ENCODE results near the gene GRK2. TPM values are rescaled to one million over a fixed set of nuclear protein-coding genes. Genes with fewer than 3 reads are reported as not detected.
A peak's percentile ranks its signal among the peaks of the same experiment; 100 is the strongest.

Gene GRK2
- total and polyA plus RNA-seq, 2 donors (not counting 1 experiment from before 2014, with no cell fraction given), result 294 to 534 TPM

DNA sequence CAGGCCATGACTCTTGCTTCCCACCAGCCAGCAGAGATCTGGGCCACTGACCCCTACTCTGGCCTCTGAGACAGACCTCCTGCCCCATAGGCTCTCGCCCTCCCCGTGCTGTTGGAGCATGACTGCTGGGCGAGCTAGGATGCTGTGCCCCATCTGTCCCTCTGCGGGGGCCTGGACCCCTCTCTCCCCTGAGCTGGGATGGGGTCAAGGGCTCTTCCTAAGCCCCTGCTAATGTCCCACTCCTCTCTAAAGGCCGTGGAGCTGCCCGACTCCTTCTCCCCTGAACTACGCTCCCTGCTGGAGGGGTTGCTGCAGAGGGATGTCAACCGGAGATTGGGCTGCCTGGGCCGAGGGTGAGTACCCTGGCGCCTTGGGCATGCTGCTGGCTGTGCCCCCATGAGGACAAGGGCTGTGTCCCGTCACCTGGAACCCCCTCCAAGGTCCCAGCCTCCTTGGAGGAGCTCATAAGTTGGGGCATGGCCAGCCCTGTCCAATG is 16.7 kb downstream of the GRK2 start:
- H3K4me3 ChIP-seq (ENCODE audit: control extremely low read depth in 1 of 5, extremely low read depth in 1 of 5, insufficient read depth in 1 of 5, low read depth in 2 of 5, low read length in 4 of 5), result no peak overlapping the region
- no peaks in the 10 kb centered on the region for H3K27me3 Mint-ChIP-seq

DNA sequence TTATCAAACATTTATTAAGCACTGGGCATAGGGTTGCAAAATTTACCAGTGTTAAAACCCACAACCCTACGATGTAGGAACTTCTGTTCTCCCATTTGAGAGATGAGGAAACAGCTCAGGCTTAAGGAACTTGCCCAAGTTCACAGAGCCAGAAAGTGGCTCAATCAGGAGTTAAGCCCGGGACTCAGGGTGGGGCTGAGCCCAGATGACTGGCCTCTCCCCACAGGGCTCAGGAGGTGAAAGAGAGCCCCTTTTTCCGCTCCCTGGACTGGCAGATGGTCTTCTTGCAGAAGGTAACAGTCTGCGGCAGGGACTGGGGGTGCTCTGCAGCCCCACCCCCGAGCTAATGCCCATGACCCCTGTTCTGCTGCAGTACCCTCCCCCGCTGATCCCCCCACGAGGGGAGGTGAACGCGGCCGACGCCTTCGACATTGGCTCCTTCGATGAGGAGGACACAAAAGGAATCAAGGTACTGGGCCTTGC is 17.2 kb downstream of the GRK2 start:
- Histone ChIP-seq H3K79me2 (ENCODE audit: control insufficient read depth, insufficient read depth, low read length) (peaks cover 71% of the 10 kb centered on the region), H3K9me3 (ENCODE audit: control extremely low read depth in 1 of 3, control insufficient read depth in 2 of 3, insufficient read depth in 1 of 3, low read length in 2 of 3) (no peaks in the 10 kb centered on the region), H3K27me3 (replicated peaks in 1 of 4; ENCODE audit: control extremely low read depth in 1 of 4, control insufficient read depth in 3 of 4, insufficient read depth in 4 of 4, low read length in 3 of 4) (no peaks in the 10 kb centered on the region), H3K36me3 (replicated peaks in 1 of 2; ENCODE audit: control extremely low read depth in 1 of 2, control insufficient read depth in 1 of 2, extremely low read depth in 1 of 2, insufficient read depth in 2 of 2, low read length in 1 of 2) (peaks cover 0 to 89% of the 10 kb centered on the region in 2 experiments), H2AFZ (ENCODE audit: insufficient read depth, low read depth, low read length, poor library complexity, severe bottlenecking) (no peak overlapping the region), H3K9ac (ENCODE audit: low read length) (no peak overlapping the region), H4K20me1 (ENCODE audit: control insufficient read depth, insufficient read depth, low read length, poor library complexity, severe bottlenecking) (peaks cover 58% of the 10 kb centered on the region), H3K4me2 (replicated peaks; ENCODE audit: low read depth, low read length, poor library complexity, severe bottlenecking) (no peak overlapping the region), H3K4me3 (ENCODE audit: control extremely low read depth in 1 of 5, extremely low read depth in 1 of 5, insufficient read depth in 1 of 5, low read depth in 2 of 5, low read length in 4 of 5) (no peak overlapping the region), H3K4me1 (ENCODE audit: control insufficient read depth in 2 of 2, insufficient read depth in 2 of 2, low read length in 2 of 2) (peaks cover 51 to 58% of the 10 kb centered on the region in 2 donors), H3K27ac (ENCODE audit: low read length in 2 of 2) (peak overlapping the region in 1 of 2 donors; percentile 46)
- TF ChIP-seq, protein P1, sequence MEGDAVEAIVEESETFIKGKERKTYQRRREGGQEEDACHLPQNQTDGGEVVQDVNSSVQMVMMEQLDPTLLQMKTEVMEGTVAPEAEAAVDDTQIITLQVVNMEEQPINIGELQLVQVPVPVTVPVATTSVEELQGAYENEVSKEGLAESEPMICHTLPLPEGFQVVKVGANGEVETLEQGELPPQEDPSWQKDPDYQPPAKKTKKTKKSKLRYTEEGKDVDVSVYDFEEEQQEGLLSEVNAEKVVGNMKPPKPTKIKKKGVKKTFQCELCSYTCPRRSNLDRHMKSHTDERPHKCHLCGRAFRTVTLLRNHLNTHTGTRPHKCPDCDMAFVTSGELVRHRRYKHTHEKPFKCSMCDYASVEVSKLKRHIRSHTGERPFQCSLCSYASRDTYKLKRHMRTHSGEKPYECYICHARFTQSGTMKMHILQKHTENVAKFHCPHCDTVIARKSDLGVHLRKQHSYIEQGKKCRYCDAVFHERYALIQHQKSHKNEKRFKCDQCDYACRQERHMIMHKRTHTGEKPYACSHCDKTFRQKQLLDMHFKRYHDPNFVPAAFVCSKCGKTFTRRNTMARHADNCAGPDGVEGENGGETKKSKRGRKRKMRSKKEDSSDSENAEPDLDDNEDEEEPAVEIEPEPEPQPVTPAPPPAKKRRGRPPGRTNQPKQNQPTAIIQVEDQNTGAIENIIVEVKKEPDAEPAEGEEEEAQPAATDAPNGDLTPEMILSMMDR (IDR thresholded peaks at IDR 0.05), result no peak
- no peak for TF ChIP-seq EZH2 (IDR thresholded peaks at IDR 0.05; ENCODE audit: borderline replicate concordance, insufficient read depth, low read depth, low read length, poor library complexity, severe bottlenecking)
- DNase-seq, result no peak
- ChIA-PET POLR2A (interaction anchor here (0.9 to 6.8 kb wide), 2 partner anchors 10 to 14 kb away, joined by 3 to 43 read pairs; no protein-coding TSS in a partner anchor), CTCF (interaction anchor here (0.7 to 2.5 kb wide), 7 partner anchors 9 to 67 kb away, joined by 3 to 8 read pairs (median 5); no protein-coding TSS in a partner anchor)
- H3K9me3 Mint-ChIP-seq (ENCODE audit: insufficient read depth), result no peaks in the 10 kb centered on the region
- H3K27ac Mint-ChIP-seq, result peak overlapping the region; percentile 65
- intact Hi-C loops (cut with micrococcal nuclease), result no loop called here
- peaks cover 45% of the 10 kb centered on the region for H3K4me1 Mint-ChIP-seq
- no peak overlapping the region for H3K4me3 Mint-ChIP-seq
- WGBS (ENCODE audit: insufficient coverage), result 96% methylated on average over 12 of the region's 13 CpGs
- no peak for ATAC-seq (ENCODE audit: low read depth)
- no peaks in the 10 kb centered on the region for H3K27me3 Mint-ChIP-seq

More for the DNA sequence above, 16.7 kb downstream of the GRK2 start:
- Histone ChIP-seq H3K79me2 (ENCODE audit: control insufficient read depth, insufficient read depth, low read length) (peaks cover 77% of the 10 kb centered on the region), H4K20me1 (ENCODE audit: control insufficient read depth, insufficient read depth, low read length, poor library complexity, severe bottlenecking) (peaks cover 59% of the 10 kb centered on the region), H3K9me3 (ENCODE audit: control extremely low read depth in 1 of 3, control insufficient read depth in 2 of 3, insufficient read depth in 1 of 3, low read length in 2 of 3) (no peaks in the 10 kb centered on the region), H3K9ac (ENCODE audit: low read length) (no peak overlapping the region), H2AFZ (ENCODE audit: insufficient read depth, low read depth, low read length, poor library complexity, severe bottlenecking) (no peak overlapping the region), H3K27ac (ENCODE audit: low read length in 2 of 2) (peak overlapping the region in 1 of 2 donors; percentile 46), H3K4me1 (ENCODE audit: control insufficient read depth in 2 of 2, insufficient read depth in 2 of 2, low read length in 2 of 2) (peaks cover 53 to 59% of the 10 kb centered on the region in 2 donors), H3K36me3 (replicated peaks in 1 of 2; ENCODE audit: control extremely low read depth in 1 of 2, control insufficient read depth in 1 of 2, extremely low read depth in 1 of 2, insufficient read depth in 2 of 2, low read length in 1 of 2) (peaks cover 0 to 93% of the 10 kb centered on the region in 2 experiments), H3K27me3 (replicated peaks in 1 of 4; ENCODE audit: control extremely low read depth in 1 of 4, control insufficient read depth in 3 of 4, insufficient read depth in 4 of 4, low read length in 3 of 4) (no peaks in the 10 kb centered on the region), H3K4me2 (replicated peaks; ENCODE audit: low read depth, low read length, poor library complexity, severe bottlenecking) (no peak overlapping the region)
- peaks cover 46% of the 10 kb centered on the region for H3K4me1 Mint-ChIP-seq
- H3K27ac Mint-ChIP-seq, result peak overlapping the region; percentile 81
- ATAC-seq (ENCODE audit: low read depth) (no peak), DNase-seq (no peak)
- no peaks in the 10 kb centered on the region for H3K9me3 Mint-ChIP-seq (ENCODE audit: insufficient read depth)
- TF ChIP-seq, protein P1 (IDR thresholded peaks at IDR 0.05), result no peak
- TF ChIP-seq EZH2 (IDR thresholded peaks at IDR 0.05; ENCODE audit: borderline replicate concordance, insufficient read depth, low read depth, low read length, poor library complexity, severe bottlenecking), result no peak
- ChIA-PET POLR2A (interaction anchor here (0.9 to 6.8 kb wide), 2 partner anchors 10 to 13 kb away, joined by 3 to 43 read pairs; no protein-coding TSS in a partner anchor), CTCF (interaction anchor here (0.7 to 2.5 kb wide), 6 partner anchors 12 to 67 kb away, joined by 3 to 8 read pairs (median 5); no protein-coding TSS in a partner anchor)
- intact Hi-C loops (cut with micrococcal nuclease), result no loop called here
- 96% methylated on average over 11 of the region's 11 CpGs for whole genome bisulfite sequencing (ENCODE audit: insufficient coverage)
- no peak overlapping the region for H3K4me3 Mint-ChIP-seq

Data from B cell (primary cell).